T47D (cell line): ENCODE results near the gene CLSTN1.

Experiments
- DNase-seq, 2 experiments: peaks; one replicate each; pipeline versions ENCODE4 v3.0.0 to v3.0.0-alpha.2; 2011 to 2012; ENCODE audit warnings: low read depth in 1 of 2, low spot score in 1 of 2
- JUND ChIP-seq: IDR thresholded peaks from 2 replicates; pipeline ENCODE4 v1.6.1; 2012; ENCODE audit warnings: low read depth
- in situ Hi-C: cut with HindIII; loops from 2 replicates; pipeline ENCODE4 v1.10.0; 2016; ENCODE audit warnings: low sequenced_read_pairs, low pct_unique_long_range_greater_than_20kb

Gene CLSTN1

DNA sequence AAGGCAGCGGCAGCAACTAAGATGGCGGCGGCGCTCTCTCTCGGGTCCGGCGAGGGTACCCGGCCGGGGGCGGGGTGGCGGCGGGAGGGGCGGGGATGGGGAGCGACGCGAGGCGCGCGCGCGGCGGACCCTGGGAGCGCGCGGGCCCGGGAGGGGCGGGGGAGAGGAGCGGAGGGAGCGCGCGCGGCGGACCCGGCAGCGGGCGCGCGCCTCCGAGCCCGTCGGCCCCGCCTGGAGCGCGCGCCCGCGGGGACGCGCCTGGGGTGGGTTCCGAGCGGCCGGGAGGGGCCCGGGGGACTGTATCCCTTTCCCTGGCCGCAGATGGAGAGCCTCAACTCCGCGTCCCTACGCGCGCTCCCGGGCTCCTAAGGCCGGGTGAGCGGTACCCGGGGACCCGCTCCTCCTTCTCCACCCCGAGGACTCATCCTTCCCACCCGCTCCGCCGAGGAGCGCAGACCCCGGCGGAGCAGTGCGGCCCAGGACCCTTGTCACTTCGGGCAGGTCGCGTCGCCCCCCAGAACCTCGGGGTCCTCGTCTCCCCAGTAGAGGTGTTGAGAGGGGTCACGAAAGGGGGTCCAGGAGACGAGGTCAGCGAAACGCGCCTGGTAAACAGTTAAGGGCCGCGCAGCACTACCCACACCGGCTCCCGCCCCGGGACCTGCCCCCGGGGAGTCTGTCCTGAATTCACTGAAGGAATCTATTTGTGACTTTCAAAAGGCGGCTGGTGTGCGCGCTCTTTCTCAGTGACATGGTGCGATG is at the start of gene CLSTN1:
Gene CLSTN1 (minus strand): TSS at position 23 of the 759 bp plus-strand sequence. CDS start 232 bp downstream, outside the sequence.
- DNase-seq = peak; percentile 69 to 90
- in situ Hi-C loops = no loop called here
- no peak for TF ChIP-seq JUND

- in situ Hi-C loops = no loop called here
- no peak for TF ChIP-seq JUND
- no peak for DNase-seq
Measured at GRCh38 chr1:9873385-9873784, 49.6 kb upstream of the CLSTN1 start.

- no peak for DNase-seq
- in situ Hi-C loops = no loop called here
Measured at GRCh38 chr1:9872430-9873165, 48.8 kb upstream of the CLSTN1 start.

GRCh38 chr1:9871707-9872425 is 48.1 kb upstream of the CLSTN1 start:
- no peak for DNase-seq
- in situ Hi-C loops = no loop called here
- TF ChIP-seq JUND = no peak

More at GRCh38 chr1:9872430-9873165, 48.8 kb upstream of the CLSTN1 start:
- TF ChIP-seq JUND = no peak

DNA sequence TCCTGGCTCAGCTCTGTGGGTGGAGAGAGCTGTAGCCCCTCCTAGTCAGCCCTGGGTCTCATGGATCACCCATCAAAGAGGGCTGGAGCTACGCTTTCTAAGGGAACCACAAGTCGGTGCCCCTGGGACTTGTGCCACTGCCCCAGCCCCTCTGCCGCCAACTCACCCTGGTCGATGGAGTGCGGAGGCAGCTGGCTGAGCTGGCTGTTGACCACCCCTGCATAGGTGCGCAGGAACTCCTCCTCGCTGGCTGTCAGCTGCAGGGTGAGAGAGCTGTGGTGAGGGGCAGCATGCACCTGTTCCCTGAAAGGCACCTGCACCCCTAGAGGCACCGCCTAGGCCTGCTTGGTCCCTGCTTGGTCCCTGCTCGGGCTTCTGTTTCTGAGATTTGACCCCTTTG is 47.3 kb upstream of the CLSTN1 start:
- DNase-seq = no peak
- TF ChIP-seq JUND = no peak
- in situ Hi-C loops = no loop called here

DNA sequence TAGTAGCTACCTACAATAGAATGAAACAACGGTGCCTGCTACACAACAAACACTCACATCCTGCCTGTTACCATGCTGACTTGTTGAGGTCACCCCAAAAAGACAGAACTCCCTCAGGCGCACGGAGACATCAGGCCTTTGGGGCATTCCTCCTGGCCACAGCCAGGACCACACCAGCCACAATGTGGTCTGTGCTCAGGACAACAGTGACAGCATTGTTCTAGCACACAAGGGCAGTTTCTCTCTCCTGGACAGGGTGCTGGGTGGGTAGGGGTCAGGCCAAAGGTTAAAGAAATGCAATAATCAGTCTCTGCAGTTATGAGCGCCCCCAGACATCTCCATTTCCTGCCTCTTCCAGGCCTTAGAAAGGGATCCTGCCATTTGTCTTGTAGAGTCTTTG is 46.8 kb upstream of the CLSTN1 start:
- TF ChIP-seq JUND = no peak
- in situ Hi-C loops = no loop called here
- DNase-seq = no peak

- in situ Hi-C loops = no loop called here
- DNase-seq = no peak
- no peak for TF ChIP-seq JUND
Measured at GRCh38 chr1:9869831-9870251, 46.1 kb upstream of the CLSTN1 start.

GRCh38 chr1:9868244-9868590 is 44.5 kb upstream of the CLSTN1 start:
- in situ Hi-C loops = no loop called here
- no peak for DNase-seq
- TF ChIP-seq JUND = no peak

- in situ Hi-C loops = no loop called here
- DNase-seq = peak; percentile 63 to 66
- no peak for TF ChIP-seq JUND
Measured at GRCh38 chr1:9867408-9868243, 43.9 kb upstream of the CLSTN1 start.

DNA sequence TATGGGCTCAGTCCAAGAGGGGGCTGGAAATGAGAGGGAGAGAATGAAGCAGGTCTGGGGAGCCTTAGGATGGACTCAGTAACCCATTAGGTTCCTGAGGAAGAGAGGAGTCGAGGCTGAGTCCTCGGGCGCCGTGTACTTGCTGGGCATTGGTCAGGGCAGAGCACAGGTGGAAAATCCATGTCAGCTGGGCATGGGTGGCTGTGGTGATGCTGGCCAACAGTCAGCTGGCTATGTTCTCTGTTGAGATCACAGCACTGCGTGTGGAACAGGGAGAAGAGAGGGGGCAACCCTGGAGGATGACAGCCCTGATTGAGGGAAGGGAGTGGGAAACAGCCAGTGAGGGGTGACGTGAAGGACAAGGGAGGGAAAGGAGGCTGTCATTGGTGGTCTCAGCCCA is 43.1 kb upstream of the CLSTN1 start:
- in situ Hi-C loops = no loop called here
- no peak for DNase-seq
- no peak for TF ChIP-seq JUND

GRCh38 chr1:9865724-9866123 is 42.0 kb upstream of the CLSTN1 start:
- in situ Hi-C loops = no loop called here
- no peak for TF ChIP-seq JUND
- no peak for DNase-seq

GRCh38 chr1:9863371-9863770 is 39.6 kb upstream of the CLSTN1 start:
- no peak for DNase-seq
- in situ Hi-C loops = no loop called here

GRCh38 chr1:9861360-9861759 is 37.6 kb upstream of the CLSTN1 start:
- DNase-seq = no peak
- in situ Hi-C loops = no loop called here
- no peak for TF ChIP-seq JUND

More at GRCh38 chr1:9863371-9863770, 39.6 kb upstream of the CLSTN1 start:
- TF ChIP-seq JUND = no peak
